IPS-20b (cell line): ENCODE data around the gene MFAP5.
"Not testable (repeated sequence)": the region's sequence is repeated elsewhere in the genome, so short reads cannot be mapped to it uniquely, and the experiment has no call there.

ENCODE experiments used
- H3K27ac ChIP-seq: one replicate; pipeline ENCODE4 v1.5.1; 2013; ENCODE audit warnings: low read length
- H3K27me3 ChIP-seq: 2 replicates; pipeline ENCODE4 v1.6.1; 2013; ENCODE audit warnings: mild to moderate bottlenecking, low read length, inconsistent platforms; ENCODE audit not compliant: insufficient read depth
- H3K36me3 ChIP-seq: 2 replicates; pipeline ENCODE4 v1.6.1; 2013; ENCODE audit warnings: low read depth, mild to moderate bottlenecking, inconsistent platforms, low read length, moderate library complexity; ENCODE audit not compliant: insufficient read depth
- H3K4me1 ChIP-seq: 2 replicates; pipeline ENCODE4 v1.6.1; 2013; ENCODE audit warnings: mild to moderate bottlenecking, control low read depth, inconsistent platforms, low read length, moderate library complexity; ENCODE audit not compliant: insufficient read depth
- H3K4me3 ChIP-seq: 2 replicates; pipeline ENCODE4 v1.5.1; 2013; ENCODE audit warnings: mild to moderate bottlenecking, low read length, inconsistent platforms
- H3K9ac ChIP-seq: 2 replicates; pipeline ENCODE4 v1.6.1; 2013; ENCODE audit warnings: low read depth, mild to moderate bottlenecking, inconsistent platforms, low read length, moderate library complexity
- H3K9me3 ChIP-seq: 2 replicates; pipeline ENCODE4 v1.6.1; 2013; ENCODE audit warnings: mild to moderate bottlenecking, low read depth, low read length, inconsistent platforms; ENCODE audit not compliant: insufficient read depth

Gene MFAP5

GRCh38 chr12:8622646-8623045, 40.0 kb downstream of the MFAP5 start:
- Histone ChIP-seq H3K9ac (no peak overlapping the region), H3K27ac (no peak overlapping the region), H3K27me3 (no peaks in the 10 kb centered on the region), H3K9me3 (0 out of 2 replicates have a peak, but pooled peaks cover 4% of the 10 kb centered on the region), H3K4me3 (no peak overlapping the region), H3K4me1 (no peaks in the 10 kb centered on the region), H3K36me3 (no peaks in the 10 kb centered on the region)

GRCh38 chr12:8615206-8615605, 47.4 kb downstream of the MFAP5 start:
- Histone ChIP-seq H3K4me3 (no peak overlapping the region), H3K36me3 (no peaks in the 10 kb centered on the region), H3K4me1 (no peaks in the 10 kb centered on the region), H3K9me3 (no peaks in the 10 kb centered on the region), H3K9ac (no peak overlapping the region), H3K27ac (no peak overlapping the region), H3K27me3 (no peaks in the 10 kb centered on the region)

GRCh38 chr12:8613881-8614280, 48.7 kb downstream of the MFAP5 start:
- H3K9ac ChIP-seq, H3K36me3 ChIP-seq, H3K27me3 ChIP-seq, H3K27ac ChIP-seq, H3K4me1 ChIP-seq, H3K9me3 ChIP-seq, H3K4me3 ChIP-seq: not testable (repeated sequence)

GRCh38 chr12:8612629-8613028, 50.0 kb downstream of the MFAP5 start, which contains the start of gene AICDA:
Gene AICDA (minus strand): TSS chr12:8612859. CDS start chr12:8612767, 92 bp downstream.
- H3K9ac ChIP-seq, result no peak within 1 kb of the TSS
- H3K4me1 ChIP-seq, result peaks cover 4% of the 10 kb centered on the region; the same call in 1 of the 2 replicates
- no peak within 1 kb of the TSS for H3K27ac ChIP-seq
- no peaks in the 10 kb centered on the region for H3K27me3 ChIP-seq
- no peak within 1 kb of the TSS for H3K4me3 ChIP-seq
- H3K9me3 ChIP-seq, result no peaks in the 10 kb centered on the region
- no peaks in the 10 kb centered on the region for H3K36me3 ChIP-seq

GRCh38 chr12:8609061-8609570, 53.5 kb downstream of the MFAP5 start:
- Histone ChIP-seq H3K27me3 (no peaks in the 10 kb centered on the region), H3K9ac (no peak overlapping the region), H3K27ac (no peak overlapping the region), H3K4me3 (no peak overlapping the region), H3K4me1 (peaks cover 8% of the 10 kb centered on the region; the same call in 1 of the 2 replicates), H3K36me3 (no peaks in the 10 kb centered on the region), H3K9me3 (no peaks in the 10 kb centered on the region)

DNA sequence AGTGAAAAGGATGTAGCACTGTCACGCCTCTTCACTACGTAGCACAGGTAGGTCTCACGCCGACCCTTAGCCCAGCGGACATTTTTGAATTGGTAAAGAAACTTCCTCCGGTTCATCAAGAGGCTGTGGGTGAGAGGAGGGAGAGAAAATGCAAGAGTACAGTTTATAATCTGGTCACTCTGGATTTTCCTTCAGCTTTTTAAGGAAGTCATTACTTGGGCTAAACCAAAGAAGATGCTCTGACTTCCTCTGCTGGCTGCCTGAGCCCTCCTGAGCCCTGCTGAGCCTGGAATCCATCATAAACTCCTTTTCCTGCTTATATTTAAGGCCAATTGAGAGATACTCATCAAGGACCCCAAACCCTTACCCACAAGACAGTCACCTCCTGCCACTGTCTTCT, 55.7 kb downstream of the MFAP5 start:
- no peak overlapping the region for H3K9ac ChIP-seq
- H3K9me3 ChIP-seq, result no peaks in the 10 kb centered on the region
- H3K4me3 ChIP-seq, result no peak overlapping the region
- H3K27me3 ChIP-seq, result no peaks in the 10 kb centered on the region
- H3K36me3 ChIP-seq, result no peaks in the 10 kb centered on the region
- H3K4me1 ChIP-seq, result peaks cover 8% of the 10 kb centered on the region; the same call in 1 of the 2 replicates
- no peak overlapping the region for H3K27ac ChIP-seq

DNA sequence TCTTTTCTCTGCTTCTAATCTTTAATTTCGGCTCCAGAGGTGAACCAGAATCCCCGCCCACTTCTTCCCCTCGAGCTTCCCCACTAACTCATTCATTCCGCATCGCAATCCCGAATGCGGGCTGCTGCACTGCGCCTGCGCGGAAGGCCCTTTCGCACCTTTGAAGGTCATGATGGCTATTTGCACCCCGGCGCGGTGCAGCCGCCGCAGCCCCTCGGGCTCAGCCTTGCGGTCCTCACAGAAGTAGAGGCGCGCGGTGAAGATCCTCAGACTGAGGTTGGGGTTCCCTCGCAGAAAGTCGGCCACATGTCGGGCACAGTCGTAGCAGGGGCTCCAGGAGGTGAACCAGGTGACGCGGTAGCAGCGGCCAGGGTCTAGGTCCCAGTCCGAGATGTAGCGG, 57.6 kb downstream of the MFAP5 start:
- H3K27ac ChIP-seq, result no peak overlapping the region
- no peak overlapping the region for H3K4me3 ChIP-seq
- H3K4me1 ChIP-seq, result peaks cover 8% of the 10 kb centered on the region; the same call in 1 of the 2 replicates
- no peaks in the 10 kb centered on the region for H3K27me3 ChIP-seq
- no peaks in the 10 kb centered on the region for H3K36me3 ChIP-seq
- no peaks in the 10 kb centered on the region for H3K9me3 ChIP-seq
- no peak overlapping the region for H3K9ac ChIP-seq

DNA sequence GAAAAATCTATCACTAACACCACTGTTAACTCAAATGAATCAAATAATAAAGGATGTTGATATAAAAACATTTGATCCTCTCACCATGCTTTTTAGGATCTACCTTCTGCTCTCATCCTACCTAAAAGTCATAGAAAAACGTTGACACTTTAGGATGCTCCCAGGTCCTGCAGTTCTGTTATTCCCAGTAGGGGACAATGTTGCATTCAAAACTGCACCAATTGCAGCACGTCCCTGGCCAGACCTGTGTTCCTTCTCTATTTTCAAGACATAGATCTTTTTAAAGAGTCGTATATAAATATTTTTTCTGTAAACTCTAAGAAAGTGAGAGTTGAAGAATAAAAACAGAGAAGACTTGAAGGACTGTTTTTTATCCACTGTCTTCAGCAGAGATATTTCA, 58.8 kb downstream of the MFAP5 start:
- peaks cover 4% of the 10 kb centered on the region; the same call in 1 of the 2 replicates for H3K4me1 ChIP-seq
- H3K9ac ChIP-seq, result no peak overlapping the region
- no peaks in the 10 kb centered on the region for H3K9me3 ChIP-seq
- no peaks in the 10 kb centered on the region for H3K36me3 ChIP-seq
- H3K4me3 ChIP-seq, result no peak overlapping the region
- no peak overlapping the region for H3K27ac ChIP-seq
- no peaks in the 10 kb centered on the region for H3K27me3 ChIP-seq

DNA sequence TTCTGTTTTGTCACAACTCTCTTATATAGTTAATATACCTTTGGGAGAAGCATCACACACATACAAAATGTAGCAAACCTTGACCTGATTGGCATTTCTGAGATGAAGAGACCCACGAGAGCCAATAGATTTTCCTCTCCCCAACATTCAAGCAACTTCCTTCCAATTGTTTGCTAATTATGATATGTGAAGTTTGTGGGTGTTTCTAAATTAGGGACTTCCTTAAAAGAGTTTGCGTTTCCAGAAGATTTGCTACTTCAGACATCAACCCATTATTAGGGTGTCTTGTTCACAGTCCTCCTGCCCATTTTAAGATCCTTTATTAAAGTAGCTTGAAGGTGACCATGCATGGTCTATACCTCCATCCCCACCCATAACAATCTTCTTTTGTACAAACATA, 59.3 kb downstream of the MFAP5 start:
- no peak overlapping the region for H3K27ac ChIP-seq
- no peaks in the 10 kb centered on the region for H3K9me3 ChIP-seq
- H3K36me3 ChIP-seq, result no peaks in the 10 kb centered on the region
- H3K27me3 ChIP-seq, result no peaks in the 10 kb centered on the region
- H3K4me3 ChIP-seq, result no peak overlapping the region
- H3K9ac ChIP-seq, result no peak overlapping the region
- H3K4me1 ChIP-seq, result peaks cover 4% of the 10 kb centered on the region; the same call in 1 of the 2 replicates

DNA sequence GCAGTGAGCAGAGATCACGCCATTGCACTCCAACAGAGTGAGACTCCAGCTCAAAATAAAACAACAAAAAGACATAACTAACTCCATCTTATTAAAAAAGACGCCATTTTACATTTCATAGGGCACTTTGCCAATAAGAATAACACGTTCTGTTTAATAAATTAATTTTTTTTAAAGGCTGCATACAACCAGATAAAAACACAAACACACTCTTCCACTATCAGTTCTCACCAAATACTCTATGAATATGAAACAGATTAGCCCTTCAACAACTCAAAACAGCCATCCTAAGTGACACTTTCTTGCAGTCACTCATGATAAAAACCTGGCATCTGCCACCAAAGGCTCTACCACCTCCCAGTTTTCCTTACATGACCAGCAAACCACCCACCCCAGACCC, 66.1 kb downstream of the MFAP5 start:
- no peaks in the 10 kb centered on the region for H3K9me3 ChIP-seq
- no peaks in the 10 kb centered on the region for H3K4me1 ChIP-seq
- H3K27me3 ChIP-seq, result no peaks in the 10 kb centered on the region
- H3K36me3 ChIP-seq, result no peaks in the 10 kb centered on the region
- no peak overlapping the region for H3K4me3 ChIP-seq
- H3K9ac ChIP-seq, result no peak overlapping the region
- H3K27ac ChIP-seq, result no peak overlapping the region
